Upper lobe of right lung (tissue), 1 donor: Measurements from ENCODE around the gene NTM. TPM values are rescaled to one million over a fixed set of nuclear protein-coding genes. Genes with fewer than 3 reads are reported as not detected.

Experiments
- ATAC-seq: fragments of 200-7000 bp; cut with Tn5 transposase; one replicate; pipeline ENCODE4 v1.9.1; 2020; ENCODE audit warnings: mild to moderate bottlenecking, moderate library complexity
- DNase-seq: peaks from one replicate; pipeline ENCODE4 v3.0.0-alpha.2; 2020
- H3K27ac ChIP-seq: fragments of 200-600 bp; one replicate; pipeline ENCODE4 v1.8.0; 2022
- H3K27me3 ChIP-seq: fragments of 200-600 bp; one replicate; pipeline ENCODE4 v1.8.0; 2022; ENCODE audit warnings: mild to moderate bottlenecking
- H3K36me3 ChIP-seq: fragments of 200-600 bp; one replicate; pipeline ENCODE4 v1.8.0; 2022
- H3K4me1 ChIP-seq: fragments of 200-600 bp; one replicate; pipeline ENCODE4 v1.8.0; 2022
- H3K4me3 ChIP-seq: fragments of 200-600 bp; one replicate; pipeline ENCODE4 v1.8.0; 2022; ENCODE audit warnings: mild to moderate bottlenecking
- H3K9me3 ChIP-seq: fragments of 200-600 bp; one replicate; pipeline ENCODE4 v1.8.0; 2022
- intact Hi-C: fragments of 100-400 bp; cut with DNase I; formaldehyde crosslinking; loops from one replicate; pipeline ENCODE4 v1.11.0; 2022
- total RNA-seq: library from RNA; stranded (reverse); fragmentation: NEBNext Ultra II Directional; extraction: Animal tissue kit (Norgen Biotek cat#: 25700); gene quantifications from one replicate; pipeline ENCODE4 v1.2.1, GENCODE V29; 2021
- TF ChIP-seq, protein P1 (sequence below): fragments of 200-600 bp; IDR thresholded peaks from one replicate; pipeline ENCODE4 v1.8.0; 2022; ENCODE audit warnings: antibody characterized with exemption
- donor health status: DM: no; HTN: yes; CAD: no; lungs with severe emphysema.

Gene NTM
- total RNA-seq, 1 donor from 2014 or later: 3.7 TPM

GRCh38 chr11:132095230-132096131, 725.1 kb downstream of the NTM start:
- Histone ChIP-seq H3K4me3 (no peak overlapping the region), H3K9me3 (no peaks in the 10 kb centered on the region), H3K4me1 (no peaks in the 10 kb centered on the region), H3K27me3 (no peaks in the 10 kb centered on the region), H3K36me3 (no peaks in the 10 kb centered on the region), H3K27ac (no peak overlapping the region)
- ATAC-seq (no peak), DNase-seq (no peak)
- intact Hi-C loops: no loop called here
- TF ChIP-seq, protein P1, sequence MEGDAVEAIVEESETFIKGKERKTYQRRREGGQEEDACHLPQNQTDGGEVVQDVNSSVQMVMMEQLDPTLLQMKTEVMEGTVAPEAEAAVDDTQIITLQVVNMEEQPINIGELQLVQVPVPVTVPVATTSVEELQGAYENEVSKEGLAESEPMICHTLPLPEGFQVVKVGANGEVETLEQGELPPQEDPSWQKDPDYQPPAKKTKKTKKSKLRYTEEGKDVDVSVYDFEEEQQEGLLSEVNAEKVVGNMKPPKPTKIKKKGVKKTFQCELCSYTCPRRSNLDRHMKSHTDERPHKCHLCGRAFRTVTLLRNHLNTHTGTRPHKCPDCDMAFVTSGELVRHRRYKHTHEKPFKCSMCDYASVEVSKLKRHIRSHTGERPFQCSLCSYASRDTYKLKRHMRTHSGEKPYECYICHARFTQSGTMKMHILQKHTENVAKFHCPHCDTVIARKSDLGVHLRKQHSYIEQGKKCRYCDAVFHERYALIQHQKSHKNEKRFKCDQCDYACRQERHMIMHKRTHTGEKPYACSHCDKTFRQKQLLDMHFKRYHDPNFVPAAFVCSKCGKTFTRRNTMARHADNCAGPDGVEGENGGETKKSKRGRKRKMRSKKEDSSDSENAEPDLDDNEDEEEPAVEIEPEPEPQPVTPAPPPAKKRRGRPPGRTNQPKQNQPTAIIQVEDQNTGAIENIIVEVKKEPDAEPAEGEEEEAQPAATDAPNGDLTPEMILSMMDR: no peak

- intact Hi-C loops: no loop called here
- DNase-seq (no peak), ATAC-seq (no peak)
- TF ChIP-seq, protein P1: no peak
- Histone ChIP-seq H3K4me3 (no peak overlapping the region), H3K27ac (no peak overlapping the region), H3K4me1 (no peaks in the 10 kb centered on the region), H3K36me3 (no peaks in the 10 kb centered on the region), H3K9me3 (no peaks in the 10 kb centered on the region), H3K27me3 (no peaks in the 10 kb centered on the region)
These were observed 725.9 kb downstream of the NTM start for GRCh38 chr11:132096132-132096825.

- Histone ChIP-seq H3K4me3 (no peak overlapping the region), H3K4me1 (no peaks in the 10 kb centered on the region), H3K36me3 (no peaks in the 10 kb centered on the region), H3K27ac (no peak overlapping the region), H3K27me3 (no peaks in the 10 kb centered on the region), H3K9me3 (no peaks in the 10 kb centered on the region)
- ATAC-seq (peak; percentile 88), DNase-seq (no peak)
- TF ChIP-seq, protein P1: peak; percentile 51
- intact Hi-C loops: no loop called here
These were observed 729.3 kb downstream of the NTM start for GRCh38 chr11:132099692-132100091.

DNA sequence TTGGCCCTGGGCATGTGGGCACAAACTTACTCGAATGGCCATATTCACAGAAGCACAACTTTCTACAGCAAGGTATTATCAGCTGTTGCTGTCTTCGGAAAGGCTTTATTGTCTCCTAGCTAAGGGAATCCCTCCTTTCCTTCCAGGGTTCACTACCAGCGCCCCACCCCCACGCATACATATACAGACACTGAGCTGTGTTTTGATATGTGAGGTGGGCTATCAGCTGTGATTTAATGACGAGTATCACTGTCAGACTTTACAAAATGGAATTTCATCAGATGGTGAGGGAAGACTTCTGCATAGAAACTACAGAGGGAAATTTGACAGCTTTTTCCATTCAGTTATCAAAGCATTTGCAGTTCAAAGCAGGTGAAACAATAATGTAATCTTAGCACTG, 730.2 kb downstream of the NTM start:
- Histone ChIP-seq H3K27me3 (no peaks in the 10 kb centered on the region), H3K27ac (no peak overlapping the region), H3K9me3 (no peaks in the 10 kb centered on the region), H3K4me3 (no peak overlapping the region), H3K36me3 (no peaks in the 10 kb centered on the region), H3K4me1 (no peaks in the 10 kb centered on the region)
- ATAC-seq (no peak), DNase-seq (no peak)
- intact Hi-C loops: no loop called here
- TF ChIP-seq, protein P1: no peak

DNA sequence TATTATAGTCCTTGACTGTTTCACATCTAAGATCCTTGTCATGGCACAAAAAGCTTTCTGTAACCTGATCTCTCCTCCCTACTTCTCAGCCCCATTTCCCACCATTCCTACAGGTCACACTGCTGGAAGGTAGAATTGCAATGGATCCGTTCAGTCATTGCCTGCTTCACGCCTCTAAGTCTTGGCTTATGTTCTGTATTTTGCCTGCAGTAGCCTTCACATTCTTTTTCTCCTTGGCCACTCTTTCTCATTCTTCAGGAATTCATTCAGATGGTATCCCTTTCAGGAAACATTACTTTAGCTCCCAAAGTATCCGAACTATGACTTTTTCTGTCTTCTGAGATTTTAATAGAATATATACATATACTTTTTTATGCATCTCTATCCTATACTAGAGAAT, 731.5 kb downstream of the NTM start:
- intact Hi-C loops: no loop called here
- TF ChIP-seq, protein P1: no peak

More for the DNA sequence above, 731.5 kb downstream of the NTM start:
- ATAC-seq (no peak), DNase-seq (no peak)
- no peaks in the 10 kb centered on the region for H3K9me3 ChIP-seq
- no peak overlapping the region for H3K4me3 ChIP-seq
- H3K27me3 ChIP-seq: no peaks in the 10 kb centered on the region
- no peaks in the 10 kb centered on the region for H3K36me3 ChIP-seq
- H3K4me1 ChIP-seq: no peaks in the 10 kb centered on the region
- H3K27ac ChIP-seq: no peak overlapping the region
